GM06990 (cell line): ENCODE data around the gene TIPIN.

Experiments used
- DNase-seq: peaks from one replicate; pipeline ENCODE4 v3.0.0-alpha.2; 2011; ENCODE audit not compliant: insufficient read length; ENCODE audit errors: extremely low read depth
- H3K27me3 ChIP-seq: replicated peaks from 2 replicates; pipeline ENCODE4 v1.6.0; 2011; ENCODE audit warnings: low read length; ENCODE audit not compliant: control insufficient read depth, insufficient read depth
- H3K36me3 ChIP-seq: 2 replicates; pipeline ENCODE4 v1.5.1; 2011; ENCODE audit warnings: low read length; ENCODE audit not compliant: control insufficient read depth, insufficient read depth
- H3K4me3 ChIP-seq: replicated peaks from 2 replicates; pipeline ENCODE4 v1.5.1; 2011; ENCODE audit warnings: low read depth, mild to moderate bottlenecking, control low read depth, low read length
- CTCF ChIP-seq: IDR thresholded peaks from 2 replicates; pipeline ENCODE4 v1.5.1; 2011; ENCODE audit warnings: low read length, control low read depth, mild to moderate bottlenecking, inconsistent platforms; ENCODE audit not compliant: insufficient read depth, poor library complexity, severe bottlenecking

Gene TIPIN

GRCh38 chr15:66293419-66294156 lies 62.9 kb downstream of the TIPIN start, which contains the start of gene DIS3L:
Gene DIS3L (plus strand): TSS chr15:66293568. CDS start chr15:66293597, 29 bp downstream.
- TF ChIP-seq CTCF = no peak
- DNase-seq = peak; percentile 86
- peak within 1 kb of the TSS; percentile 73 for H3K4me3 ChIP-seq
- no peaks in the 10 kb centered on the region for H3K27me3 ChIP-seq
- H3K36me3 ChIP-seq = no peaks in the 10 kb centered on the region

GRCh38 chr15:66292571-66293418 lies 63.7 kb downstream of the TIPIN start:
- no peak for DNase-seq
- TF ChIP-seq CTCF = no peak
- no peaks in the 10 kb centered on the region for H3K27me3 ChIP-seq
- H3K4me3 ChIP-seq = peak overlapping the region; percentile 73
- no peaks in the 10 kb centered on the region for H3K36me3 ChIP-seq

GRCh38 chr15:66291816-66292570 lies 64.5 kb downstream of the TIPIN start:
- no peaks in the 10 kb centered on the region for H3K36me3 ChIP-seq
- no peak for TF ChIP-seq CTCF
- H3K4me3 ChIP-seq = no peak overlapping the region
- DNase-seq = no peak
- H3K27me3 ChIP-seq = no peaks in the 10 kb centered on the region

- no peak for TF ChIP-seq CTCF
- Histone ChIP-seq H3K36me3 (no peaks in the 10 kb centered on the region), H3K4me3 (no peak overlapping the region), H3K27me3 (no peaks in the 10 kb centered on the region)
- DNase-seq = no peak
Measured at GRCh38 chr15:66290518-66290917, 66.0 kb downstream of the TIPIN start.

GRCh38 chr15:66290007-66290406 lies 66.5 kb downstream of the TIPIN start:
- H3K4me3 ChIP-seq = no peak overlapping the region
- no peaks in the 10 kb centered on the region for H3K36me3 ChIP-seq
- TF ChIP-seq CTCF = no peak
- DNase-seq = no peak
- H3K27me3 ChIP-seq = no peaks in the 10 kb centered on the region
